DMS153 treated with DMSO at 0.1 percent for 48 hours (cell line): ENCODE results near the gene GLT8D2.

Experiments
- DNase-seq: peaks from one replicate; lab custom pipeline; 2025; ENCODE audit not compliant: unreplicated experiment; lab: John Stamatoyannopoulos, UW

The GLT8D2 gene

DNA sequence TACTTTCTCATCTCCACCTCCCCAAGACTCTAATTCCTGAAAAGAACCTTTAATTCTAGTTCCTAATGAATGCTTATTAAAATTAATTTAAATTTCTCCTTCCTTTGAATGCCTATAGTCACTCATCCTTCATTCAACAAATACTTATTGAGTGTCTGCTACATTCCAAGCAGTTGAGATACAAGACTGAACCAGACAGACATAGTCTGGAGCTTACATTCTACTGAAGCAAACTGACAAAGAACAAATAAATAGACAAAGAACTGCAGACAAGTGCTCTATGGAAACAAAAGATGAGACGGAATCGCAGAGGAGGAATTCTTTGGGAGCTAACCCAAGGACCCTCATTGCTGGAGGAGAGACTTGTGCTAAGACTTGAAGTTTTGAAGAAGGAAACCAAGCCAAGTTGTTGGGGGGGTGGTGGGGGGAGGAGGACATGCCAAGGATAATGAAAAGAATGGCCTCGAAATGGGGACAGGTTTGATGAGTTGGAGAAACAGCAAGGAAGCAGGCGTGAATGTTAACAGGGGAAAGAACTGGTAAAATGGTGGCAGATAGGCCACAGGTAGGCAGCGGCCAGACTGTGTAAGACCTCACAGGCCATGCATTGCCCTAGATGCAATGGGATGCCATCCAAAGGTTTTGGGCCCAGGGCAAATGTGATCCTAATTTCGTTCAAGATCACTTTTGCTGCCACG lies 94.0 kb downstream of the GLT8D2 start:
- DNase-seq = no peak

DNA sequence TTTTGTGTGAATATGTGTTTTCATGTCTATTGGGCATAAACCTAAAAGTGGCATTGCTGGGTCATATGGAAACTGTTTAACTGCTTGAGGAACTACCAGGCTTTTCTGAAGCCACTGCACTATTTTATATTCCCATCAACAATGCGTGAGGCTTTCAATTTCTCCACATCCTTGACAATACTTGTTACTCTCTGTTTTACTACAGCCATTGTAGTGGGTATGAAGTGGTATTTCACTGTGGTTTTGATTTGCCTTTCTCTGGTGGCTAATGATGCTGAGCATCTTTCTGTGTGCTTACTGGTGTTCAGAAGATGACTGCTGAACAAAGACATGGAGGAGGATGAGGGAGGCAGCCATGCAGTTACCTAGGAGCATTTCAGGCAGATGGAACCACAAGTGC lies 97.5 kb downstream of the GLT8D2 start:
- DNase-seq = no peak

DNA sequence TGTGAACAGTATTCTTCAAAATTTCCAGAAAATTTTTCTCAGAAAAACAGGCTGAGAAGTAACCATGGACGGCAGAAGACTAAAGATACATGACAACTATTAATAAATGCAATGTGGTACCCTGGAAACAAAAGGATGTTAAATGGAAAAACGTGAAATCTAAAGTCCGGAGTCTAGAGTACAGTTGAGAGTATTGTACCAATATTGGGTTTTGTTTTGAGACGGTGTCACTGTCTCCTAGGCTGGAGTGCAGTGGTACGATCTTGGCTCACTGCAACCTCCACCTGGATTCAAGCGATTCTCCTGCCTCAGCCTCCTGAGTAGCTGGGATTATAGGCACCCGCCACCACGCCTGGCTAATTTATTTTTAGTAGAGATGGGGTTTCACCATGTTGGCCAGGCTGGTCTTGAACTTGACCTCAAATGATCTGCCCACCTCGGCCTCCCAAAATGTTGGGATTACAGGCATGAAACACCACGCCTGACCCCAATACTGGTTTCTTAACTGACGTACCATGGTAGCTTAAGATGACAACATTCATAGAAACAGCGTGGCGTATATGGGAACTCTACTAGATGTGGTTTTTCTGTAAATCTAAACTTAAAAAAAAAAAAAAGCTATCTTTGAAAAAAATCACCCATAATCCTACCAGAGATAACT lies 101.1 kb downstream of the GLT8D2 start:
- no peak for DNase-seq

DNA sequence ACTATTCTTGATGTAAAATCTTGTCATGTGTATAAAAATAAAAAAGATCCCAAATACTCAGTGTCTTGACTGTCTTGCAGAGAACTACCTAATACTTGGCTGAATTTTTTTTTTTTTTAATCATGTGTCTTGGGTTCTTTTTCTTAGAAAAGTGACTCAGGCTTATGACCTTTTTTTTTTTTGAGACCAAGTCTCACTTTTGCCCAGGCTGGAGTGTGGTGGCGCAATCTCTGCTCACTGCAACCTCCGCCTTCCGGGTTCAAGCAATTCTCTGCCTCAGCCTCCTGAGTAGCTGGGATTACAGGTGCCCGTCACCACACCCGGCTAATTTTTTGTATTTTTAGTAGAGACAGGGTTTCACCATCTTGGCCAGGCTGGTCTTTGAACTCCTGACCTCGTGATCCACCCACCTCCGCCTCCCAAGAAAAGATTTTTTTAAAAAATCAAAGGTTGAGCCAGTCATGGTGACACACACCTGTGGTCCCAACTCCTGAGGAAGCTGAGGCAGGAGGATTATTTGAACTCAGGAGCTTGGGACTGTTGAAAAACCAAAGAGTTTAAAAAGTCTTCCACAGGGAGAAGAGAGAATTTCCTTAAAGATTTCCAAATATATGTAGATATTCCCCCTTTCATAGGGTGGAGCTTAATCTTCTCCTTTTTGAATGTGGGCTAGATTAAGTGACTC lies 102.0 kb downstream of the GLT8D2 start:
- DNase-seq = no peak

DNA sequence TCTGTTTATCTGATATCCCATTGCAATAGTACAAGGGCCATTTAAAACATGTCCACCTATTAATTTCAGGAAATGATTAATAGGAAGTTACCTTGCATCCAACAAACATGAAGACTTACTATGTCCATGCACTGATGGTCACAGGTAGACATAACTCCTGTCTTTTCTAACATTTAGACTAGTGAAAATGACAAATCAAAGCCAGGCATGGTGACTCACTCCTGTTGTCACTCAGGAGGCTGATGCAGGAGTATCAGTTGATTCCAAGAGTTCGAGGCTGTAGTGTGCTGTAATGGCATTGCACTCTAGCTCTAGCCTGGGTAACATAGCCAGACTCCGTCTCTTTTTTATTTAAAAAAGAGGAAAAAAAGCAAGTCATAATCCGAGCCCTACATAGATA lies 105.0 kb downstream of the GLT8D2 start:
- DNase-seq = no peak
